ENCODE results near the gene CCSER1.
"Not testable (repeated sequence)": the region's sequence is repeated elsewhere in the genome, so short reads cannot be mapped to it uniquely, and the experiment has no call there.

The CCSER1 gene

DNA sequence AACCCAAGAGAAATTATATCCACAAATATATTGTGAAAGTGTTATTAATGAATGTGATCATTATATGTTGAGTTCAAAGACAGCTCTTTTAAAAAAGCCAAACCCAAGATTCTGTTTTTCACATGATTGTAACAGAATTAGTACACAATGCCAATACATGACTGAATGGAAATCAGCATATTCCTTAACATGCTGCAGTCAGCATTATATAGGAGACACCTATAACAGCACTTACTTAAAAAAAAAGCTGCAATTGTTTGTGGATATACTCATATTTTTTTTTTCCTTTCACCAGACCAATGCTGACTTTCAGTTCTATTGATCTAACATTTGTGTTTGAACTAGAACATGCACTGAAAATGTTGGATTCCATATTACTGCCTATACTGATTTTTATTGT, 165.2 kb downstream of the CCSER1 start:
- H3K36me3 ChIP-seq (ENCODE audit: control insufficient read depth, insufficient read depth, low read length): no peaks in the 10 kb centered on the region
- H3K4me1 ChIP-seq (ENCODE audit: control insufficient read depth, insufficient read depth, low read length): no peaks in the 10 kb centered on the region
- no peak overlapping the region for H3K4me3 ChIP-seq (ENCODE audit: low read depth, low read length)
- no peak overlapping the region for H3K9ac ChIP-seq (ENCODE audit: low read depth, low read length)
- H3K9me3 ChIP-seq (ENCODE audit: control insufficient read depth, insufficient read depth, low read length): no peaks in the 10 kb centered on the region
- no peak overlapping the region for H3K27ac ChIP-seq (ENCODE audit: low read depth, low read length)
- H3K27me3 ChIP-seq (ENCODE audit: control insufficient read depth, insufficient read depth, low read length): no peaks in the 10 kb centered on the region

DNA sequence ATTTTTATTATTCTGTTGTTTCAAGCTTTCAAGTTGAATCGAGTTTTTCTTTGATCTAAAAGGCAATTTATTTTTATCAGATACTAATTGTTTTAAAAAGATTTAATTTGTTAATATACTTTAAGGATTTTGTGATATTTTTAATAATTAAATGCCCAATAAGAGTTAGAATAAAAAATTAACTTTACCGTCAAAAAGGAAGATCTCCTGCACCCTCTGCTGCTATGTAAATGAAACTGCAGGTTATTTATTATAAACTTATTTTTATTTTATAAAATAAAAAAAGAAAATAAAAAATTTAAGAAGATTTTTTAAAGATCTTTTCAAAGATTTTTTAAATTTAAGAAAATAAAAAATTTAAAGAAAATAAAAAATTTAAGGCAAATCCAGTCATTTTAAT, 166.1 kb downstream of the CCSER1 start:
- Histone ChIP-seq H3K4me3 (ENCODE audit: low read depth, low read length) (no peak overlapping the region), H3K27me3 (ENCODE audit: control insufficient read depth, insufficient read depth, low read length) (no peaks in the 10 kb centered on the region), H3K9me3 (ENCODE audit: control insufficient read depth, insufficient read depth, low read length) (no peaks in the 10 kb centered on the region), H3K9ac (ENCODE audit: low read depth, low read length) (no peak overlapping the region), H3K27ac (ENCODE audit: low read depth, low read length) (no peak overlapping the region), H3K36me3 (ENCODE audit: control insufficient read depth, insufficient read depth, low read length) (no peaks in the 10 kb centered on the region), H3K4me1 (ENCODE audit: control insufficient read depth, insufficient read depth, low read length) (no peaks in the 10 kb centered on the region)

DNA sequence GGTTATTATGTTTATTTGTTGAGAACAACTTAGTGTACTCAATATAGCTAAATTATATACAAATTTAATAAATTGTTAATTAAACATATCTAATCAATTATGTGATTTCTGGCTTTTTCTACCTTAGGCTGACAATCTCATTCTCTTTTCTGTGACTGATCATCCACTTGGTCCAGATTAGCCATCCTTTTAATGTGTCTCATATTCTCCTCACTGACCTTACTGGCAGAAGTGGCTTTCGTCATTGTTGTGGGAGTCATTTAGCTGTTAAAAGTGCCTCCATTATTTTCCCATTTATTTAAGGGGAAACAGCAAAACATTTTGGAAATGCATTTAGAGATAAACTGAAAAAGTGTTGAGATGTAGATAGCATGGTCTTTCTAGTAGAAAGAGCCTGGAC, 172.2 kb downstream of the CCSER1 start:
- H3K9ac ChIP-seq (ENCODE audit: low read depth, low read length): no peak overlapping the region
- H3K36me3 ChIP-seq (ENCODE audit: control insufficient read depth, insufficient read depth, low read length): no peaks in the 10 kb centered on the region
- H3K9me3 ChIP-seq (ENCODE audit: control insufficient read depth, insufficient read depth, low read length): no peaks in the 10 kb centered on the region
- no peaks in the 10 kb centered on the region for H3K4me1 ChIP-seq (ENCODE audit: control insufficient read depth, insufficient read depth, low read length)
- no peak overlapping the region for H3K27ac ChIP-seq (ENCODE audit: low read depth, low read length)
- H3K4me3 ChIP-seq (ENCODE audit: low read depth, low read length): no peak overlapping the region
- H3K27me3 ChIP-seq (ENCODE audit: control insufficient read depth, insufficient read depth, low read length): no peaks in the 10 kb centered on the region

DNA sequence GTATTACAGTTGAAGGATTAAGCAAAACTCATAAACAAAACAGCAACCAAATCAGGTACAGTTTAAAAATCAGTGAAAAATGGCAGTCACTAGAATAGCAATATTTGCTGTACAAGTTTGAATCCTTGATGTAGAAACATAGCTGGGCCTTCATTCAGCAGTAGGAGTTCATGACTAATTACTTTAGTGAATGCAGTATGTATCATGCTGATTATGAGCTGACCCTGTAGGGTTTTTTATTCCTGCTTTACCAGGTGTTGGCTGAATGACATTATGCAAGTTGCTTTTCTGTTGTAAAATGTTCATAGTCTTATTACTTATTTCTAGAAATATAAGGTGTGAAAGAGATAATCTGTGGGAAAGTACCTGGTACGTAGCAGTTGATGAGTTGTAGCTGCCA, 179.6 kb downstream of the CCSER1 start:
- no peak overlapping the region for H3K27ac ChIP-seq (ENCODE audit: low read depth, low read length)
- no peak overlapping the region for H3K4me3 ChIP-seq (ENCODE audit: low read depth, low read length)
- H3K27me3 ChIP-seq (ENCODE audit: control insufficient read depth, insufficient read depth, low read length): no peaks in the 10 kb centered on the region
- H3K36me3 ChIP-seq (ENCODE audit: control insufficient read depth, insufficient read depth, low read length): no peaks in the 10 kb centered on the region
- H3K4me1 ChIP-seq (ENCODE audit: control insufficient read depth, insufficient read depth, low read length): no peaks in the 10 kb centered on the region
- H3K9ac ChIP-seq (ENCODE audit: low read depth, low read length): no peak overlapping the region
- H3K9me3 ChIP-seq (ENCODE audit: control insufficient read depth, insufficient read depth, low read length): no peaks in the 10 kb centered on the region

DNA sequence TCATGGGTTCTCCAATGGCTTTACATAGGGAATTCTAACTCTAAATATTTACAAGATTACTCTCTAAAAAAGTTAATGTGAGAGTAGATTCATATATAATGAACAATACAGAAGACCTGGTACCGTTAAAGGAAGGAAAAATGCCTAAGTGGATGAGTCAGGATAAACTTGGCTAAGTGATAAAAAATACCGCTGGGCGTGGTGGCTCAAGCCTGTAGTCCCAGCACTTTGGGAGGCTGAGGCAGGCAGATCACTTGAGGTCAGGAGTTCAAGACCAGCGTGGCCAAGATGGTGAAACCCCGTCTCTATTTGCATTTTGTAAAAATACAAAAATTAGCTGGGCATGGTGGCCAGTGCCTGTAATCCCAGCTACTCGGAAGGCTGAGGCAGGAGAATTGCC, 189.9 kb downstream of the CCSER1 start:
- not testable (repeated sequence) for H3K9me3 ChIP-seq (ENCODE audit: control insufficient read depth, insufficient read depth, low read length); H3K4me3 ChIP-seq (ENCODE audit: low read depth, low read length); H3K36me3 ChIP-seq (ENCODE audit: control insufficient read depth, insufficient read depth, low read length); H3K27me3 ChIP-seq (ENCODE audit: control insufficient read depth, insufficient read depth, low read length); H3K9ac ChIP-seq (ENCODE audit: low read depth, low read length); H3K27ac ChIP-seq (ENCODE audit: low read depth, low read length); H3K4me1 ChIP-seq (ENCODE audit: control insufficient read depth, insufficient read depth, low read length)

DNA sequence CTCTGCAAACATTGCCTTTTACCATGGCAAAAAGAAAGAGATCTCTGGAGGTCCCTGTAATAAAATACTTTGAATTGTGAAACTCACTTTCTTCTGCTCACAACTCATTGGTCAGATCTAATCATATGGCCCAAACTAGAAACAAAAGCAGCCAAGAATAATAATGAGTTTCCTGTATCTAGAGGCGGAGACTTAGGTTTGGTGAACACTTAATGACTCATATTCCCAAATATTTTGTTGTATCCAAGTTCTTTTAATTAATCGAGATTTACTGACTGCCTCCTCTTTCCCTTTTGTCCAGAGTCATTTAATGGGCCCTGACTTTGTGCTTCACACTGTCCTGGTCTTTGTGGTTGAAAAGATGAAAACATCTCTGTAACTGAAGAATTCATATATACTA, 190.6 kb downstream of the CCSER1 start:
- no peak overlapping the region for H3K9ac ChIP-seq (ENCODE audit: low read depth, low read length)
- H3K36me3 ChIP-seq (ENCODE audit: control insufficient read depth, insufficient read depth, low read length): no peaks in the 10 kb centered on the region
- H3K9me3 ChIP-seq (ENCODE audit: control insufficient read depth, insufficient read depth, low read length): no peaks in the 10 kb centered on the region
- H3K27me3 ChIP-seq (ENCODE audit: control insufficient read depth, insufficient read depth, low read length): no peaks in the 10 kb centered on the region
- H3K27ac ChIP-seq (ENCODE audit: low read depth, low read length): no peak overlapping the region
- no peak overlapping the region for H3K4me3 ChIP-seq (ENCODE audit: low read depth, low read length)
- no peaks in the 10 kb centered on the region for H3K4me1 ChIP-seq (ENCODE audit: control insufficient read depth, insufficient read depth, low read length)

DNA sequence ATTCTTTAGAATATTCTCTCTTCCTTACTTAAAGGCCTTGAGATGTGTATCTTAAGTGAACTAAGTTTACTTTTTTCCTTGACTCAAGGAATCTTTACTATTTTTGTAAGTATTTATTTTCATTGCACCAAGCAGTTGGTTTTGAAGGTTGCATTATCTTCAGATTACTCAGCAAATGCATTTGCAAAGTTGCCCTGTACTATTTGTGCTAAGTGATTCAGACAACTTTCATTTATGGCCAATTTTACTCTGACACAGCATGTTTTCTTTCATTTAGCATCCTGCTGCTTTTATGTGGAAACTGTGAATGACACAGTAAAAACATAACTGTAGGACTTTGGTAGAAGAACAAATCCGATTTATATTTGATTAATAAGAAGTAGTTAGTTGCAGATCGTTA, 191.0 kb downstream of the CCSER1 start:
- H3K36me3 ChIP-seq (ENCODE audit: control insufficient read depth, insufficient read depth, low read length): no peaks in the 10 kb centered on the region
- H3K4me1 ChIP-seq (ENCODE audit: control insufficient read depth, insufficient read depth, low read length): no peaks in the 10 kb centered on the region
- H3K27ac ChIP-seq (ENCODE audit: low read depth, low read length): no peak overlapping the region
- H3K4me3 ChIP-seq (ENCODE audit: low read depth, low read length): no peak overlapping the region
- no peaks in the 10 kb centered on the region for H3K27me3 ChIP-seq (ENCODE audit: control insufficient read depth, insufficient read depth, low read length)
- H3K9me3 ChIP-seq (ENCODE audit: control insufficient read depth, insufficient read depth, low read length): no peaks in the 10 kb centered on the region
- H3K9ac ChIP-seq (ENCODE audit: low read depth, low read length): no peak overlapping the region

DNA sequence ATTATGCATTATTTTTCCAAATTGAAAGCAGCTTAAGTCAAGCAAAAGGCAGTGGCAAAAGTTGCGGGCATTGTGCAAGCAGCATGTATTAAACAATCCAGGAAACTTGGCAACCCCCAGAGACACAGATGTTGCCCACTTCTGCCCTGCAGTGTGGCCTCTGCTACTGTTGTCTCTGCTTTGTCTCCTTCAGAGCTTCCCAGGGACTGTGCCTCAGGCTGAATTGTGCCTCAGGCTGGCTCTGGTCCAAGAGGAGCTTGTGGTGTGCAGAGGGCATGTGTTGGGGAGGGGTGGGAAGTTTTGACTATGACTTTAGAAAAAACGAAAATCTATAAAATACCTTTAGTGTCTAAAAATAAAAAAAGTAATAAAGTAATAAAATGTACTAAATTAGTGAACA, 201.4 kb downstream of the CCSER1 start:
- Histone ChIP-seq H3K4me3 (ENCODE audit: low read depth, low read length) (no peak overlapping the region), H3K27ac (ENCODE audit: low read depth, low read length) (no peak overlapping the region), H3K36me3 (ENCODE audit: control insufficient read depth, insufficient read depth, low read length) (no peaks in the 10 kb centered on the region), H3K9ac (ENCODE audit: low read depth, low read length) (no peak overlapping the region), H3K9me3 (ENCODE audit: control insufficient read depth, insufficient read depth, low read length) (no peaks in the 10 kb centered on the region), H3K4me1 (ENCODE audit: control insufficient read depth, insufficient read depth, low read length) (no peaks in the 10 kb centered on the region), H3K27me3 (ENCODE audit: control insufficient read depth, insufficient read depth, low read length) (no peaks in the 10 kb centered on the region)

DNA sequence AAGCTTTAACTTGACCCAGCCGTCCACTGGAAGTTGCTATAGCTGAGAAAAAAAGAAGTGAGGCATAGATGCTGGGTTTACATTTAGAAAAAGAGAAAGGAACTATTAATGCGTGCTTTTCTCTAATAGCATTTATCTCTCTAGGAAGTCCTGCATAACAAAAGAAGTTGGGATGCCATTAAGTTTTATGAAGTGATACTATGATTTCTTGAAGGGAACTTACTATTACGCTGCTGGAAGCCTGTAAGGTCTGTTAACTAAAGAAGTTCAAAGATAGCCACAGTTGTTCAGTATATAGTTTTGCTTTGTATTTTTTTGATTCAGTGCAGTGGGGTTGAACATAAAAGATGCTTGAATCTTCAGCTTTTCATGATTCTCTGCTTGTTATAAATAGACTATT, 203.4 kb downstream of the CCSER1 start:
- Histone ChIP-seq H3K9me3 (ENCODE audit: control insufficient read depth, insufficient read depth, low read length) (no peaks in the 10 kb centered on the region), H3K9ac (ENCODE audit: low read depth, low read length) (no peak overlapping the region), H3K4me3 (ENCODE audit: low read depth, low read length) (no peak overlapping the region), H3K27ac (ENCODE audit: low read depth, low read length) (no peak overlapping the region), H3K36me3 (ENCODE audit: control insufficient read depth, insufficient read depth, low read length) (no peaks in the 10 kb centered on the region), H3K4me1 (ENCODE audit: control insufficient read depth, insufficient read depth, low read length) (no peaks in the 10 kb centered on the region), H3K27me3 (ENCODE audit: control insufficient read depth, insufficient read depth, low read length) (no peaks in the 10 kb centered on the region)

DNA sequence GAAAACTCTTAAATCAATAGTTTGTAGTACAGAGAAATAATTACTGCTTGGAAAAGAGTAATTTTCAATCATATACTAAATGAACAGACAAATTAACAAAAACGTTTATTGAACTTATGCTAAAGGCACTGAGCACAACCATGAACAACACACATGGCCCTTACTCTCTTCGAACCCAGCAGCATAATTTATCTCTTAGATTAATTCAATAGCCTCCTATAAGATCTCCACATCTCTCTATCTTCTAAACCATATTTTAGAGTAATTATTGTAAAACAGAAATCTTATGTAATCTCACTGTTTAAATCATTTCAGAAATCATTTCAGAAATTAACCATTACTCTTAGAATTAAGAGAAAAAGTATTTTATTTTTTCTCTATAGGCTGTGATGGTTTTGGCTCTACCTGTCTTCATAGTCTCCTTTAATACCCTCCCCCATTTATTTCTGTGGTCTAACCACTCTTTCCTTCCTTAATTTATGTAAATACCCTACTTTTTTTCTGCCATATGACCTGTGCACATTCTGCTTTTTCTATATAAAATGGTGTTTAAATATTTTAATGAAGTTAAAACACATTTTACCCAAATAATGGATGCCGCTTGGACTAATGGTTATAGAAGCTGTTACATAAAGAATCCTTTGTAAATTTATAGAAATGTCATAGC, 218.5 kb downstream of the CCSER1 start:
- Histone ChIP-seq H3K9ac (ENCODE audit: low read depth, low read length) (no peak overlapping the region), H3K27me3 (ENCODE audit: control insufficient read depth, insufficient read depth, low read length) (no peaks in the 10 kb centered on the region), H3K27ac (ENCODE audit: low read depth, low read length) (no peak overlapping the region), H3K36me3 (ENCODE audit: control insufficient read depth, insufficient read depth, low read length) (no peaks in the 10 kb centered on the region), H3K4me1 (ENCODE audit: control insufficient read depth, insufficient read depth, low read length) (no peaks in the 10 kb centered on the region), H3K9me3 (ENCODE audit: control insufficient read depth, insufficient read depth, low read length) (no peaks in the 10 kb centered on the region), H3K4me3 (ENCODE audit: low read depth, low read length) (no peak overlapping the region)

DNA sequence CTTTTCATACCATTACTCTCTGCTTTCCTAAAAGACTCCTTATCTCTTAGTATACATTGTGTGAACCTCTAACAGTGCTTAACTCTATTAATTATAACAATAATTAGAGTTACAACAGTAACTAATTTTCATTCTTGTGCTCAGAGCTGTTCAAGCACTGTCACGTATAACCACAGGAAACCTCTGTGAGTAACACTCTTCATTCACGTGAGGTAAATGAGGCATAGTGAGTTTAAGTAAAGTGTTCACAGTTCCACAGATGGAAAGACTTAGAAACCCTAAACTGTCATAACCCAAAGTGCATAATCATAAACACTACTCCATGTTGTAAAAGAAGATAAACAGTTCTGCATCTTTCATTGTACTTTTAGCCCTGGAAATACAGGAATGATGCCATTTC, 222.4 kb downstream of the CCSER1 start:
- H3K9ac ChIP-seq (ENCODE audit: low read depth, low read length): no peak overlapping the region
- no peaks in the 10 kb centered on the region for H3K9me3 ChIP-seq (ENCODE audit: control insufficient read depth, insufficient read depth, low read length)
- H3K4me3 ChIP-seq (ENCODE audit: low read depth, low read length): no peak overlapping the region
- H3K36me3 ChIP-seq (ENCODE audit: control insufficient read depth, insufficient read depth, low read length): no peaks in the 10 kb centered on the region
- no peaks in the 10 kb centered on the region for H3K4me1 ChIP-seq (ENCODE audit: control insufficient read depth, insufficient read depth, low read length)
- H3K27me3 ChIP-seq (ENCODE audit: control insufficient read depth, insufficient read depth, low read length): no peaks in the 10 kb centered on the region
- H3K27ac ChIP-seq (ENCODE audit: low read depth, low read length): no peak overlapping the region

Measured in HUES48 (cell line).